NOMO-1 (cell line): ENCODE results near the gene ABCC5.
"Not testable (repeated sequence)": the region's sequence is repeated elsewhere in the genome, so short reads cannot be mapped to it uniquely, and the experiment has no call there.

ENCODE experiments used
- DNase-seq, 2 experiments: peaks; one replicate each; lab custom pipeline; 2025; ENCODE audit not compliant: unreplicated experiment in 2 of 2; lab: John Stamatoyannopoulos, UW

The ABCC5 gene

GRCh38 chr3:184017672-184018423, at the start of gene ABCC5:
TSS of gene ABCC5 (minus strand) at chr3:184017884. CDS start at chr3:184014392, 3,492 bp downstream.
- DNase-seq, result peak; percentile 93 to 95

DNA sequence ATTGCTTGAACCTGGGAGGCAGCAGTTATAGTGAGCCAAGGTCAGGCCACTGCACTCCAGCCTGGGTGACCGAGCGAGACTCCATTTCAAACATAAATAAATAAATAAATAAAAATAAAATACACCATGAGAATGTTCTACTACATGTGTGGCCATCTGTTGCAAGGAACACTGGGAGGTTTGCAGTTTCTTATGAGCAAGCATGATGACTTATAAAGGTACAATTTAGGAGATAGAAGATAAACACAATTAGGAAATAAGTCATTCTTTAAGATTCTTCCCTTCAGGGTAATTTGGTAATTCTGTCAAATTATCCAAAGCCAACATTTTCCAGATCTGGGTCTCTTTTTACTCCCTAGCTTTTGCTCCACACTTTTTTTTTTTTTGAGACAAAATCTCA, 48.5 kb upstream of the ABCC5 start:
- no peak for DNase-seq

- DNase-seq, result no peak
These were observed 45.0 kb upstream of the ABCC5 start for GRCh38 chr3:184062637-184063036.

DNA sequence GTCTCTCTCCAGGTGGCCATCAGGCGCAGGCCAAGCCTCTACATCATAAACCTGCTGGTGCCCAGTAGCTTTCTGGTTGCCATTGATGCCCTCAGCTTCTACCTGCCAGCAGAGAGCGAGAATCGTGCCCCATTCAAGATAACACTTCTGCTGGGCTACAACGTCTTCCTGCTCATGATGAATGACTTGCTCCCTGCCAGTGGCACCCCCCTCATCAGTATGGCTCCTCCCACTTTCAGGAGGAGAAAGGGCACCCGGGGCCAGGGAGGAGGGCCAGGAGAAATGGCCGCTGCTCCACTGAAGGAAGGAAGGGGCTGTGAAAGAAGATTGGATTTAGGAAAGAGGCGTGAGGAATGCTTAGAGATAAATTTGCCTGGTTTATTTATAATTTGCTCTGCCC, 41.7 kb upstream of the ABCC5 start:
- DNase-seq, result no peak

- DNase-seq, result no peak
These were observed 40.3 kb upstream of the ABCC5 start for GRCh38 chr3:184058029-184058428.

DNA sequence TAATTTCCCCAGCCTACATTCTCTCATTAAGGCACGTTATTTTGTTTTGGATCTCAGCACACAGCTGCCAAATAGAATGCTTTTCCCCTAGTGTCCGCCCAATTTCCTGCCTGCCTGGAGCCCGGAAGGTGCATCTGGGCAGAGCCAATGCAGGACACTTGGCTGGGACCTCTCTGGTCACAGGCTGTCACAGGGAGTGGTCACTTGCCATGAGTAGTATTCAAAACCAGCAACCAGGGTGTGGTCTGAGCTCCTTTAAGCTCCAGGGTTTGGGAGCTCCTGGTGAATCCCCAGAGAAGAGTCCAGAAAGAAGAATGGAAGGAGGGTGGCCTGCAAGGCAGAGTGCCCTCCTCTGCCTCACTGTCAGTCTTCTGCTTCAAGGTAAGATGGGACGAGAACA, 35.1 kb upstream of the ABCC5 start, which contains the start of gene HTR3C:
HTR3C (plus strand) TSS at position 281 of the 400 bp plus-strand sequence; CDS start at position 315, 34 bp downstream.
- DNase-seq, result no peak

GRCh38 chr3:184050217-184050847, 32.6 kb upstream of the ABCC5 start:
- peak in 1 of 2 experiments; percentile 52 for DNase-seq

- no peak for DNase-seq
These were observed 28.3 kb upstream of the ABCC5 start for GRCh38 chr3:184045995-184046394.

DNA sequence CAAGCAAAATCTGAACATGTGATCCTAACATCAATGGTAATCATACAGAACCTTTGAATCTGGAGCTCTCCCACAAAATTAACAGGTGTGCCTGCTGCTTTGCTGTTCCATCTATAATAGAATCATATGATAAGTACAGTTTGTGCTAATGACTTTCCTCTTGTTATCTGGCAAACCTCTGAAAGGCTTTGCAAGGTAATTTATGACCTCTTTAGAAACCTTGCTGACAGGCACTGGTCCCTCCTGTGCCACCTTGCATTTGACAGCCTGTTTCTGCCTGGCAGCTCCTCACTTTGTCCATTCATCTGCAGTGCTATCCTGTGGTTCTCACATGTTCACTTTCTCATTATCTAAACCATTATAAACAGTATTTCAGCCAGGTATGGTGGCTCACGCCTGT, 24.9 kb upstream of the ABCC5 start:
- no peak for DNase-seq

DNA sequence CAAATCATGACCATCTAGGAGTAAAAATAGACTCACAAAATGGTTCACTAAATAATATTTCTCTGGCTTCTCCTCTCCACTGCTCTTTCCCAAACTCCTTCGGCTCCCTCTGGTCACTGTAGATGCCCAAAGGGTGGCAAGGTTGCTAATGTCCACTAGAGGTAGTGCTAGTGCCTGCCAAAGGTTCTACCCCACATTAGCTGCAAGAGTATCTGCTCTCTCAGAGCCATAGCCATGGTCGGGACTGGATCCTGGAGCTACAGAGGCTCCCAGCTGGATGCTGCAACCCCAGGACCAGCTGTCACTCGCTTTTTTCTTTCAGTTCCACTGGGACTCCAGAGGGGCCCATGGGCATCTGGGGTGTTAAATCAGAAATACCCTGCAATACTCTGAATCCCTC, 22.3 kb upstream of the ABCC5 start:
- peak in 1 of 2 experiments; percentile 28 for DNase-seq

DNA sequence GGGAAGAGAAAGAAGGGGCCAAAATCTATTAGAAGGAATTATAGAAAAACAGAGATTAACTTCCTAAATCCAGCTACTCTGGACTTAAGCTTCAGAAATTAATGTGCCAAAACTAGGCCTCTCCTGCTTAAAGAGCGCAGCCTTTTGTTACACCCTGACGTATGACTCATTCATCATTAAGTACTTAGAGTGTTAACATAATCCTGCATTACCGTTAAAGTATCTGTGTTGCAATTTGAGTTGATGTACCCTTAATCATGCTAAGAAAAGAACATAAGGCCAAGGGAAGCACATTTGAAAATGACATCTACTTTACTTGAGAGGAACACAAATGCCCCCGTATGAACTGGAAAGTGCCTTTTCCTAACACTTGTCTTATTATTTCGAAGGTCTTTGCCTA, 21.7 kb upstream of the ABCC5 start:
- DNase-seq, result peak; percentile 90 to 99

DNA sequence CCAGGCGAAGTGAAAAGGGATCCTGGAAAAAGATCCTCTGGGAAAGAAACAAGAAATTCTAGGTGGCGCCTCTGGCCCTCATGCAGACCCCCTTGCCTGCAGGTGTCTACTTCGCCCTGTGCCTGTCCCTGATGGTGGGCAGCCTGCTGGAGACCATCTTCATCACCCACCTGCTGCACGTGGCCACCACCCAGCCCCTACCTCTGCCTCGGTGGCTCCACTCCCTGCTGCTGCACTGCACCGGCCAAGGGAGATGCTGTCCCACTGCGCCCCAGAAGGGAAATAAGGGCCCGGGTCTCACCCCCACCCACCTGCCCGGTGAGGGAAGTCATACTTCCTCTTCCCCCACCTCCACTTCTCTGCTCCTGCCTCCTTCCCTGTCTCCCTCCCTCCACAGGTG, 20.6 kb upstream of the ABCC5 start:
- DNase-seq, result not testable (repeated sequence)

- DNase-seq, result no peak
These were observed 20.1 kb upstream of the ABCC5 start for GRCh38 chr3:184037816-184038215.

GRCh38 chr3:184031187-184031792, 13.6 kb upstream of the ABCC5 start, which contains the start of gene HTR3D:
TSS of gene HTR3D (plus strand) at chr3:184031742. CDS start at chr3:184031742, 0 bp downstream.
- peak; percentile 70 to 74 for DNase-seq

- DNase-seq, result peak; percentile 39 to 80
These were observed 12.9 kb upstream of the ABCC5 start for GRCh38 chr3:184030536-184030935.

- no peak for DNase-seq
These were observed 11.8 kb upstream of the ABCC5 start for GRCh38 chr3:184029443-184029842.

DNA sequence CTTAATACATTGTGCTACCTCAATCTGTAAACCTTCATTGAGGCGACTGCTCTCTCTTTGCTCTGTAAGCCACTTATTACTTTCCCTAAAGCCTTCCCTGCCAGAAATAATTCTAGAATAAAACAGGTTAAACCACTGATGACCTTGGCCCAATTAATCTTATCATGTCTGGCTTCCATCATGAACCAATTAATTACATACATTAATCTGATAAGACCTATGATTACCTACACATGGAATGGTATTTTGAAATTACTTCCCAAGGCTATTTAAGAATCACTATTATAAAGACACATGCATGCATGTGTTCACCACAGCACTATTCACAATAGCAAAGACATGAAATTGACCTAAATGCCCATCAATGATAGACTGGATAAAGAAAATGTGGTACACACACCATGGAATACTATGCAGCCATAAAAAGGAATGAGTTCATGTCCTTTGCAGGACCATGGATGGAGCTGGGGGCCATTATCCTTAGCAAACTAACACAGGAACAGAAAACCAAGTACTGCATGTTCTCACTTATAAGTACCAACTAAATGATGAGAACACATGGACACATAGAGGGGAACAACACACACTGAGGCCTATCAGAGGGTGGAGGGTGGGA, 10.7 kb upstream of the ABCC5 start:
- DNase-seq, result not testable (repeated sequence)

DNA sequence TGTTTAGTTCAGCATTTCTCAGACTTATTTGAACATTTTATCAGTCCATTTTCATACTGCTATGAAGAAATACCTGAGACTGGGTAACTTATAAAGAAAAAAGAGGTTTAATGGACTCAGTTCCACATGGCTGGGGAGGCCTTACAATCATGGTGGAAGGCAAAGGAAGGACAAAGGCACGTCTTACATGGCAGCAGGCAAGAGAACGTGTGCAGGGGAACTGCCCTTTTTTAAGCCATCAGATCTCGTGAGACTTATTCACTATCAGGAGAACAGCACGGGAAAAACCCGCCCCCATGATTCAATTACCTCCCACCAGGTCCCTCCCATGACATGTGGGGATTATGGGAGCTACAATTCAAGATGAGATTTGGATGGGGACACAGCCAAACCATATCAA, 7.6 kb upstream of the ABCC5 start:
- DNase-seq, result not testable (repeated sequence)

- peak; percentile 67 to 98 for DNase-seq
These were observed 4.6 kb upstream of the ABCC5 start for GRCh38 chr3:184022323-184022722.

DNA sequence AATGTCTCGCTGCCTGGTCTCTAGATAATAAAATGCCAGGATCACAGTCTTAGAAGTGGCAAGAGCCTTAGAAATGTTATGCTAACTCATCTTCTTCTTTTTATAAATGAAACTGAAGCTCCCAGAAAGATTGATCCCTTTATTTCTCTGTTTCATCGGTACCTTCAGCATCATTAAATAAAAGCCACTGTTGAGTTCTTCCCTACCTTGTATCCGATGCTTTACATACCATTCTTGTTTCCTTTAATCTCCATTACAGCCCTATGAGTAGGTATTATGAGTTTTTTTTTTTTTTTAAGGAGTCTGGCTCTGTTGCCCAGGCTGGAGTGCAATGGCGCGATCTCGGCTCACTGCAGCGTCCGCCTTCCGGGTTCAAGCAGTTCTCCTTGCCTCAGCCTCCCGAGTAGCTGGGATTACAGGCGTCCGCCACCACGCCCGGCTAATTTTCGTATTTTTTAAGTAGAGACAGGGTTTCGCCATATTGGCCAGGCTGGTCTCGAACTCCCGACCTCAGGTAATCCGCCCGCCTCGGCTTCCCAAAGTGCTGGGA, 815 bp upstream of the ABCC5 start:
- no peak for DNase-seq
